Skin of body (tissue), 2 donors: ENCODE measurements around the gene FLVCR2. TPM values are rescaled to one million over a fixed set of nuclear protein-coding genes. Genes with fewer than 3 reads are reported as not detected.
"Not testable (repeated sequence)": the region's sequence is repeated elsewhere in the genome, so short reads cannot be mapped to it uniquely, and the experiment has no call there.

Source experiments
- DNase-seq: peaks from one replicate; lab custom pipeline; 2025; lab: John Stamatoyannopoulos, UW
- total RNA-seq: library from RNA; depleted of rRNA; stranded (reverse); fragments of >200 nt; gene quantifications from one replicate; pipeline ENCODE4 v1.2.3, GENCODE V29; 2014

Gene FLVCR2
- total RNA-seq, 1 donor from 2014 or later, result 5.6 TPM

GRCh38 chr14:75591987-75592575, 13.7 kb downstream of the FLVCR2 start:
- DNase-seq, result no peak

- DNase-seq, result no peak
Measured at GRCh38 chr14:75595226-75595625, 16.8 kb downstream of the FLVCR2 start.

- no peak for DNase-seq
Measured at GRCh38 chr14:75597149-75597548, 18.7 kb downstream of the FLVCR2 start.

- not testable (repeated sequence) for DNase-seq
Measured at GRCh38 chr14:75600100-75600499, 21.7 kb downstream of the FLVCR2 start.

GRCh38 chr14:75601061-75601460, 22.6 kb downstream of the FLVCR2 start:
- DNase-seq, result not testable (repeated sequence)

DNA sequence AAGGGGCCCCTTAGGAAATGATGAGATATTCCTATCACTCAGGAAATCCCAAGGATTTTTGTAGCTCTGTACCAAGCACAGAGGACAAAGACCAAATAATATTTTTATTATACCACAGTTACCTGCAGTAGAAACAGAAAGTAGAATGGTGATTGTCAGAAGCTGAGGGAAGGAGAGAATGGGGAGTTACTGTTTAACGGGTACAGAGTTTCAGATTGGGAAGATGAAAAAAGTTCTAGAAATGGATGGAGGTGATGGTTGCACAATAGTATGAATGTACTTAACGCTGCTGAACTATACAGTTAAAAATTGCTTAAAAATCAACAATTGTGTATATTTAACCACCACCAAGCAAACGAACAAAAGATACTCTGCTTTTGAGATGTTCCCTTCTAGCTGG, 24.1 kb downstream of the FLVCR2 start:
- DNase-seq, result no peak

GRCh38 chr14:75604979-75605851, 26.8 kb downstream of the FLVCR2 start:
- DNase-seq, result peak; percentile 13

GRCh38 chr14:75605916-75606315, 27.5 kb downstream of the FLVCR2 start:
- DNase-seq, result no peak

- DNase-seq, result no peak
Measured at GRCh38 chr14:75607044-75607443, 28.6 kb downstream of the FLVCR2 start.

- DNase-seq, result no peak
Measured at GRCh38 chr14:75607842-75608640, 29.6 kb downstream of the FLVCR2 start.

- DNase-seq, result no peak
Measured at GRCh38 chr14:75609116-75609515, 30.7 kb downstream of the FLVCR2 start.

DNA sequence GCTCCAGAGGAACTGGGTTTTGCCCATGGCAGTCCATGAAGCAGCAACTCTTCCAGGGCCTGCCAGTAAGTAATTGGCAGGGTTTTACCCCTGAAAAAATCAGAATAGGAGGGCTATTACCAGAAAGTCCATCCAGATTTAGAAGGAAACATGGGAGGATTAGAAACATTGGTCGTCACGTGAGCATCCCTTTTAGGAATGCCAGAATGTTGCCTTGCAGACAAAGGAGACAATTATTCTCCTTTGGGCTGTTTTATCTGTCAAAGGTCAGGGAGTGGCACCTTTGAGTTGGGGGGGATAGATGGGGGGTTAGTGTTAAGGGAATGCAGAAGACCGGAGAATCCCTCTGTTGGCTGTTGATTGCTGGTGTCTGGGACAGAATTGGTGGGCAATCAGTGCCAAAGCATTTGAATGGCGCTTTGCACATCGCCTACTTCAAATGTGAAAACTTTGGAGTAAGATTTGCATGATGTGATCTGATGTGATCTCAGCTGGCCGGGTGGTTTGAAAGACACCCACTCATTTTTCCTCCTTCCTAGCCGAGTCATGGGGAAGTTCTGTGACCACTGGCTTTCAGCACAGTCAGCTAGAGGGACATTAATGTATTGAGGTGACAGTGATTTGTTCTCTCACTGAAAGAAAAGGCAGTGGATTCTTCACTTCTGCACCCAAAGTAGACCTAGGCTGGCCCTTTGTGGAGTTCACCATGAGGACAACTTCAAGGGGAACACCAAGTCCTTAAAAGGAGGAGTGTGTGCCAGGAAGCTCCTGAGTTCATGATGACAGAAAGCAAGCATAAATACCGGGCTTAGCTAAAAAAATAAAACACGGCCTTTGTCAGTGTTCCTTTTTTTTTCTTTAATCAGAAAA, 31.4 kb downstream of the FLVCR2 start:
- no peak for DNase-seq

GRCh38 chr14:75610834-75611233, 32.4 kb downstream of the FLVCR2 start:
- no peak for DNase-seq

DNA sequence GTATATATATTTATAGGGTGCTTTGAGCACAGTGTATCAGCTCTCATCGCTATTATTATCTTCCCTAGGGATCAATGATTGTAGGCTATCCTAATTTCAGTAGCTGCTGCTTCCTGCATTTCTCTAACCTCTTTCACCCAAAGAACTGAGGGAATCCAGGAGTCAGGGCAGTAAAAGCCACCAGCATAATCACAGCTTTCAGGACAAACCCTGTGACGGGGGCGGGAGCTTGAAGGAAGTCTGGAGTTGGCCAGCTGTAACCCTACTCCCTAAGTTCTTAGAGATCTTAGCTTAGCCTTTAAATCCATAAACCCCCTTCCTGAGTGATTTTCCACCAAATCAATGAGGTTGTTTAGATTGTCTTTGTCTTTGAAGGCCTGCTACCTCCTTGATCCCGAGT, 33.7 kb downstream of the FLVCR2 start:
- no peak for DNase-seq

DNA sequence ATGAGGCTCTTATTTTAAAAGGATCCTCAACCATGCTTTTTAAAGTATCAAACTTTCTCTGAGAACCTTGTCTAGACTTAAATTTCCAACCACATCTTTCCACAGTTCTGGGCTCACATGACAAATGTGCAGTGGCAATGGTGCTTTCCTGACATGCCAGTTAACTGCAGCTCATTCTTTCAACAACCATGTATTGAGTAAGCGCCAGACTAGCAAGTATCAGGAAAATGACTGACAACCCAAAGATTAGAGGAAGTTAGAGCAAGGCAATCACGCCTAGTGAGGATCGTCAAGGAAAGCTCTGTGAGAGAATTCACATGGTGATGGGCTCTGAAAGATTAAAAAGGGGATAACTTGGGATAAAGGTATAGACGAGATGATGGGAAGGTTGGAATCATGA, 35.8 kb downstream of the FLVCR2 start:
- DNase-seq, result no peak

- DNase-seq, result no peak
Measured at GRCh38 chr14:75615200-75615599, 36.8 kb downstream of the FLVCR2 start.

GRCh38 chr14:75619548-75619947, 41.1 kb downstream of the FLVCR2 start:
- DNase-seq, result no peak

DNA sequence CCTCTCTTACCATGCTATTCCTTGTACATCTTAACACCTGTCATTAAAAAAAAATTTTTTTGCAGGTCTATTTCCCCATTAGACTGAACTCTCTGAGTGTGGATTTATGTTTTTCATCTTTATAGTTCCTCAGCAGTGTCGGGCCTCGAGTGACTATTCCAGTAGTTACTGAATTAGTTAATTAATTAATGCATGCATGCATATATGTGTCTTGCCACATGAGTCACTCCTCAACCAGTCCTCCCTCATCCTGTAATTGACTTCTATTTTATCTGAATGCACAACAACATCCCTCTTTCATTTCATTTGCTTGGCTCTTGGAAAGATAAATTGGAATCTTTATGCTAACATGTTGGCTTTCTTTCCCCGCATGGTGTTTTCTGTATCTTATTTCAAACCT, 46.6 kb downstream of the FLVCR2 start:
- DNase-seq, result no peak

- DNase-seq, result no peak
Measured at GRCh38 chr14:75626396-75626795, 48.0 kb downstream of the FLVCR2 start.

GRCh38 chr14:75626863-75627262, 48.4 kb downstream of the FLVCR2 start:
- no peak for DNase-seq

DNA sequence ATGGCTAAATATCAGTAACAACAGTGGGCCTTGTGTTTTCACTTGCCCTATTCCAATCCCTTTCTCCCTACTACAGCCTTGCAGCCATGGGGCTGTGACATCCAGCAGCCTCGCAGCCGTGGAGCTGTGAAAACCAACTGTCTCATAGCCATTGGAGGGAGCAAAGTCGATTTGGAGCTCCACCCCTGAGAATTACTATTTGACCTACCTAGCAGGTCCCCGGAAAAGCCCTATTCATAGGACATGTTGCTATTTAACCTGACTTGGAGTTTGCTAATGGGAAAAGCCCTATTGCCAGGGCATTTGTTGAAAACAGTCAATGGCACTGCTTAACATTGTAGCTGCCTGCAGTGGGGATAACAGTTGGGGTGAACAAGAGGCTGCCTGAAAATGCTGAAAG, 49.0 kb downstream of the FLVCR2 start:
- no peak for DNase-seq
